ENCODE measurements around the gene PIP5K1A. TPM values are rescaled to one million over a fixed set of nuclear protein-coding genes. Genes with fewer than 3 reads are reported as not detected.

PIP5K1A gene
- total and polyA plus RNA-seq, 2 of the 8 experiments (the other 6 are each of a cell fraction or from before 2014, with no cell fraction given) = 87.5 to 105 TPM

DNA sequence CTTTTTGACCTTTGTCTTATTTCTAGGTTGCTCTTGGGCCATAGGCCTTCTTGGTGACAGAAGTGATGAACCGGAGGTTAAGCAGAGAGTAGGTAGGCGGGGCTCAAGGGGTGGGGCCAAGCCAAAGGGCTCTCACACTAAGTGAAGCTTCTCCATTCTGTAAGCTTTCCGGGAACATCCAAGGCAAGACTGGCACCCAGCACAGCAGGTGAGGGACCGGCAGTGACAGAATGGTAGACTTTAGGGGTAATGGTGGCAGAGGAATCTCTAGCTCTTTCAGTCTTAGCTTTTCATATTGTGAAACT, 41.9 kb upstream of the PIP5K1A start, which contains the start of gene TNFAIP8L2:
TNFAIP8L2 (plus strand) TSS at position 135 of the 305 bp plus-strand sequence. CDS start 2,049 bp downstream, outside the sequence.
- 90% methylated on average over 4 of the region's 4 CpGs; no CpG with 5 or more reads in 1 of the 2 experiments for WGBS, 2 experiments (ENCODE audit: extremely low coverage in 1 of 2, insufficient coverage in 1 of 2, insufficient read length in 1 of 2, insufficient replicate concordance in 2 of 2, low coverage in 1 of 2, low lambda C conversion rate in 2 of 2, missing lambda C conversion rate in 1 of 2)

More for the DNA sequence above, 41.9 kb upstream of the PIP5K1A start, which contains the start of gene TNFAIP8L2:
- peak within 1 kb of the TSS; percentile 46; the same call in 1 of the 2 replicates for H2BK15ac ChIP-seq (ENCODE audit: low read length)
- H2BK5ac ChIP-seq (ENCODE audit: low read depth, low read length) = no peak within 1 kb of the TSS
- H3K14ac ChIP-seq (ENCODE audit: insufficient read length) = no peak within 1 kb of the TSS
- no peak within 1 kb of the TSS for H3K4ac ChIP-seq (replicated peaks; ENCODE audit: insufficient read length, low read depth, low read length)
- H3K79me1 ChIP-seq (ENCODE audit: low read depth, low read length) = no peaks in the 10 kb centered on the region
- H3K18ac ChIP-seq (ENCODE audit: extremely low read depth, low read length) = no peak within 1 kb of the TSS
- H3K4me2 ChIP-seq (ENCODE audit: insufficient read depth in 1 of 2, low read depth in 2 of 2, low read length in 2 of 2) = no peak within 1 kb of the TSS
- FAIRE-seq (no peak), DNase-seq (ENCODE audit: low read depth in 1 of 2, low spot score in 2 of 2) (no peak)
- no peaks in the 10 kb centered on the region for H4K20me1 ChIP-seq (replicated peaks in 1 of 2; ENCODE audit: control insufficient read depth in 1 of 2, insufficient read depth in 2 of 2, low read length in 2 of 2)
- no peaks in the 10 kb centered on the region for H3K4me1 ChIP-seq (replicated peaks in 1 of 4; ENCODE audit: control insufficient read depth in 3 of 4, insufficient read depth in 4 of 4, low read length in 3 of 4)
- no peak within 1 kb of the TSS for H3K23ac ChIP-seq (ENCODE audit: insufficient read length)
- no peaks in the 10 kb centered on the region for H3K23me2 ChIP-seq (ENCODE audit: low read depth, low read length)
- no peak within 1 kb of the TSS for H2BK20ac ChIP-seq (ENCODE audit: low read length)
- no peaks in the 10 kb centered on the region for H3K9me3 ChIP-seq (ENCODE audit: insufficient read depth in 2 of 2, low read depth in 1 of 2, low read length in 1 of 2)
- peaks cover 0 to 13% (median 4%) of the 10 kb centered on the region in 4 experiments; a peak in 4 of 8 replicates for H3K36me3 ChIP-seq (ENCODE audit: control insufficient read depth in 2 of 4, insufficient read depth in 4 of 4, low read length in 3 of 4)
- no peak within 1 kb of the TSS for H4K91ac ChIP-seq (replicated peaks; ENCODE audit: insufficient read length, low read length)
- no peak within 1 kb of the TSS for H4K5ac ChIP-seq (ENCODE audit: insufficient read length, low read depth, low read length)
- no peaks in the 10 kb centered on the region for H3K79me2 ChIP-seq (ENCODE audit: control insufficient read depth in 1 of 2, insufficient read depth in 2 of 2, low read length in 2 of 2)
- H2BK120ac ChIP-seq (replicated peaks; ENCODE audit: low read depth, low read length) = no peak within 1 kb of the TSS
- CTCF ChIA-PET (ENCODE audit: partially characterized antibody) = interaction anchor here (0.5 to 11.8 kb wide), 24 partner anchors 10 to 818 kb away, joined by 3 to 285 read pairs (median 4); partner anchors contain the start of genes GABPB2, MINDY1, PI4KB and TMOD4
- H4K8ac ChIP-seq (ENCODE audit: extremely low read depth, insufficient read depth, low read length) = no peak within 1 kb of the TSS
- no peak within 1 kb of the TSS for H2BK12ac ChIP-seq (ENCODE audit: low read depth, low read length)
- POLR2A ChIA-PET (ENCODE audit: partially characterized antibody) = interaction anchor here (0.6 to 2.0 kb wide), 6 partner anchors 9 to 104 kb away, joined by 3 to 6 read pairs (median 4); partner anchors contain the start of gene SEMA6C
- no peak within 1 kb of the TSS for H3K27ac ChIP-seq (ENCODE audit: low read depth, low read length)
- no peak within 1 kb of the TSS for H3K9ac ChIP-seq (replicated peaks in 1 of 4; ENCODE audit: extremely low read depth in 1 of 4, low read depth in 3 of 4, low read length in 3 of 4)
- no peak within 1 kb of the TSS for H2AFZ ChIP-seq (ENCODE audit: low read length)
- no peaks in the 10 kb centered on the region for H3K27me3 ChIP-seq (replicated peaks in 1 of 4; ENCODE audit: control insufficient read depth in 3 of 4, extremely low read depth in 1 of 4, insufficient read depth in 3 of 4, low read length in 3 of 4)
- TF ChIP-seq ASH2L (IDR thresholded peaks at IDR 0.05; ENCODE audit: low read length) = no peak
- no peak for TF ChIP-seq BACH1 (IDR thresholded peaks at IDR 0.05; ENCODE audit: low read length)
- no peak for TF ChIP-seq TBP (IDR thresholded peaks at IDR 0.05; ENCODE audit: low read depth, low read length)
- no peak for TF ChIP-seq POU5F1 (IDR thresholded peaks at IDR 0.05; ENCODE audit: low read depth, low read length)
- TF ChIP-seq RFX5 (IDR thresholded peaks at IDR 0.05; ENCODE audit: borderline replicate concordance, low read depth, low read length) = no peak
- no peak for TF ChIP-seq SP1 (IDR thresholded peaks at IDR 0.05; ENCODE audit: low read depth, low read length)
- no peak for TF ChIP-seq HDAC6 (IDR thresholded peaks at IDR 0.05; ENCODE audit: low read depth, low read length)
- TF ChIP-seq SIN3A (conservative IDR thresholded peaks at IDR 0.05 in 1 of 2, IDR thresholded peaks at IDR 0.05 in 1 of 2; ENCODE audit: low read depth in 1 of 2, low read length in 2 of 2) = no peak
- no peak within 1 kb of the TSS for H3K56ac ChIP-seq (replicated peaks; ENCODE audit: insufficient read length, low read depth, low read length)
- H2AK5ac ChIP-seq (ENCODE audit: low read depth, low read length) = 0 out of 2 replicates have a peak within 1 kb of the TSS, but pooled peaks have one; percentile 65
- H3K4me3 ChIP-seq (ENCODE audit: extremely low read depth in 1 of 4, insufficient read depth in 2 of 4, low read depth in 3 of 4, low read length in 4 of 4) = no peak within 1 kb of the TSS

Measured in H1 (cell line).